Mucosa of descending colon (tissue), 3 donors: ENCODE results near the gene KLF5. TPM values are rescaled to one million over a fixed set of nuclear protein-coding genes. Genes with fewer than 3 reads are reported as not detected.

Experiments used
- ATAC-seq: fragments of 200-7000 bp; cut with Tn5 transposase; one replicate; pipeline ENCODE4 v1.9.1; 2020; ENCODE audit warnings: mild to moderate bottlenecking, moderate library complexity
- DNase-seq, 3 donors: peaks; one replicate each; pipeline ENCODE4 v3.0.0-alpha.2; 2020
- H3K36me3 ChIP-seq: fragments of 200-600 bp; one replicate; pipeline ENCODE4 v1.8.0; 2021; ENCODE audit warnings: low read depth, mild to moderate bottlenecking
- H3K4me1 ChIP-seq: fragments of 200-600 bp; one replicate; pipeline ENCODE4 v1.8.0; 2021; ENCODE audit warnings: low read depth, mild to moderate bottlenecking
- H3K4me3 ChIP-seq: fragments of 200-600 bp; one replicate; pipeline ENCODE4 v1.8.0; 2021; ENCODE audit warnings: mild to moderate bottlenecking
- H3K9me3 ChIP-seq: fragments of 200-600 bp; one replicate; pipeline ENCODE4 v1.8.0; 2021; ENCODE audit warnings: mild to moderate bottlenecking
- CTCF ChIP-seq: fragments of 200-600 bp; IDR thresholded peaks from one replicate; pipeline ENCODE4 v1.8.0; 2022; ENCODE audit warnings: antibody characterized with exemption, mild to moderate bottlenecking
- intact Hi-C, 2 donors: fragments of 100-400 bp; cut with DNase I in 1 of 2; cut with micrococcal nuclease in 1 of 2; formaldehyde crosslinking; loops; one replicate each; pipeline versions ENCODE4 v1.11.0 to v1.11.1; 2022; cut with DNase I, micrococcal nuclease
- total RNA-seq, 3 donors: library from RNA; stranded (reverse); fragmentation: NEBNext Ultra II Directional in 2 of 3; extraction: Animal tissue kit (Norgen Biotek cat#: 25700) in 2 of 3; gene quantifications; one replicate each; pipeline versions ENCODE4 v1.2.1 to v1.2.4, GENCODE V29; 2021 to 2023
- donor health status: DM: no; HTN: no; CAD: no; lungs with moderate emphysema.
- donor health status: DM: no; HTN: no; CAD: no.
- donor health status: DM: no; HTN: yes; CAD: no.

The KLF5 gene
- total RNA-seq, 3 donors from 2014 or later: 131 to 401 (median 330) TPM

GRCh38 chr13:73034901-73035300 lies 23.9 kb upstream of the KLF5 start:
- intact Hi-C loops: no loop called here
- DNase-seq (no peak), ATAC-seq (no peak)
- H3K9me3 ChIP-seq: no peaks in the 10 kb centered on the region
- H3K36me3 ChIP-seq: no peaks in the 10 kb centered on the region
- no peaks in the 10 kb centered on the region for H3K4me1 ChIP-seq
- H3K4me3 ChIP-seq: no peak overlapping the region
- no peak for TF ChIP-seq CTCF

GRCh38 chr13:73035660-73036059 lies 23.1 kb upstream of the KLF5 start:
- intact Hi-C loops: no loop called here
- Histone ChIP-seq H3K4me1 (no peaks in the 10 kb centered on the region), H3K36me3 (peaks cover 2% of the 10 kb centered on the region), H3K9me3 (no peaks in the 10 kb centered on the region), H3K4me3 (no peak overlapping the region)
- ATAC-seq (no peak), DNase-seq (no peak)
- no peak for TF ChIP-seq CTCF

- intact Hi-C loops: no loop called here
These were observed 22.2 kb upstream of the KLF5 start for GRCh38 chr13:73036566-73036965.

GRCh38 chr13:73038064-73038463 lies 20.7 kb upstream of the KLF5 start:
- TF ChIP-seq CTCF: no peak
- intact Hi-C loops: no loop called here
- Histone ChIP-seq H3K36me3 (peaks cover 7% of the 10 kb centered on the region), H3K4me1 (no peaks in the 10 kb centered on the region), H3K9me3 (no peaks in the 10 kb centered on the region), H3K4me3 (no peak overlapping the region)
- DNase-seq (no peak), ATAC-seq (no peak)

More at GRCh38 chr13:73036566-73036965, 22.2 kb upstream of the KLF5 start:
- peaks cover 7% of the 10 kb centered on the region for H3K36me3 ChIP-seq
- ATAC-seq (no peak), DNase-seq (no peak)
- no peak overlapping the region for H3K4me3 ChIP-seq
- no peak for TF ChIP-seq CTCF
- no peaks in the 10 kb centered on the region for H3K9me3 ChIP-seq
- H3K4me1 ChIP-seq: no peaks in the 10 kb centered on the region

- H3K4me3 ChIP-seq: no peak overlapping the region
- DNase-seq (no peak), ATAC-seq (no peak)
- TF ChIP-seq CTCF: no peak
- no peaks in the 10 kb centered on the region for H3K4me1 ChIP-seq
- intact Hi-C loops: no loop called here
- peaks cover 7% of the 10 kb centered on the region for H3K36me3 ChIP-seq
- H3K9me3 ChIP-seq: no peaks in the 10 kb centered on the region
These were observed 19.4 kb upstream of the KLF5 start for GRCh38 chr13:73039201-73040108.
